ENCODE results near the gene L3MBTL3. TPM values are rescaled to one million over a fixed set of nuclear protein-coding genes. Genes with fewer than 3 reads are reported as not detected.

The L3MBTL3 gene
- total and polyA plus RNA-seq, 2 experiments from 2014 or later, result 8.7 to 11.2 TPM

- TF ChIP-seq ZNF462 (CRISPR knock-in tag; IDR thresholded peaks at IDR 0.05) (no peak), NANOG (IDR thresholded peaks at IDR 0.05; ENCODE audit: borderline replicate concordance) (no peak)
These were observed 57.6 kb downstream of the L3MBTL3 start (continued) for GRCh38 chr6:130075879-130076460.

- no peak overlapping the region for H3K4me2 ChIP-seq
- no peaks in the 10 kb centered on the region for H4K20me1 ChIP-seq (replicated peaks; ENCODE audit: insufficient read depth)
- H3K27me3 ChIP-seq (ENCODE audit: insufficient read depth), result no peaks in the 10 kb centered on the region
- no peak overlapping the region for H3K4me3 Mint-ChIP-seq
- ATAC-seq (no peak), DNase-seq (ENCODE audit: low spot score) (no peak)
- peaks cover 9% of the 10 kb centered on the region for H3K4me1 Mint-ChIP-seq
- no peaks in the 10 kb centered on the region for H3K36me3 ChIP-seq (ENCODE audit: insufficient read depth)
- no peaks in the 10 kb centered on the region for H3K79me2 ChIP-seq (replicated peaks; ENCODE audit: insufficient read depth)
- H3K36me3 Mint-ChIP-seq (ENCODE audit: low read depth), result no peaks in the 10 kb centered on the region
- H3K27me3 Mint-ChIP-seq (ENCODE audit: insufficient read depth, low read depth, poor library complexity), result peaks cover 2% of the 10 kb centered on the region
- no peaks in the 10 kb centered on the region for H3K4me1 ChIP-seq (ENCODE audit: insufficient read depth)
- no peaks in the 10 kb centered on the region for H3K9me3 Mint-ChIP-seq
- no peak for TF ChIP-seq ZNF462 (CRISPR knock-in tag; IDR thresholded peaks at IDR 0.05)
- TF ChIP-seq CTCF (conservative IDR thresholded peaks at IDR 0.05; ENCODE audit: low read depth in 2 of 2), result peak; percentile 27 to 42; a peak in 3 of 4 replicates
- H3K27ac ChIP-seq (ENCODE audit: low read depth), result no peak overlapping the region
- H3K27ac Mint-ChIP-seq, result no peak overlapping the region
- no peak overlapping the region for H3K4me3 ChIP-seq
- H3K9me2 ChIP-seq (ENCODE audit: insufficient read depth), result no peaks in the 10 kb centered on the region
- no peaks in the 10 kb centered on the region for H3F3A ChIP-seq (replicated peaks; ENCODE audit: low read depth)
- H2AFZ ChIP-seq, result no peak overlapping the region
These were observed 58.1 kb downstream of the L3MBTL3 start for GRCh38 chr6:130076512-130076911.

Measured in GM23338 (cell line).